SK-N-SH treated with all-trans-retinoic acid at 6 μM for 48 hours (cell line): Measurements from ENCODE around the gene SNAPIN.

Experiments
- ATAC-seq: fragments of 200-7000 bp; cut with Tn5 transposase; 3 replicates; pipeline ENCODE4 v1.9.1; 2020; ENCODE audit warnings: mild to moderate bottlenecking, moderate library complexity
- ARNTL ChIP-seq: fragments of 450-650 bp; formaldehyde crosslinking; IDR thresholded peaks from 2 replicates; pipeline ENCODE4 v1.5.0; 2020; ENCODE audit warnings: low read depth, mild to moderate bottlenecking, moderate library complexity, borderline replicate concordance
- BACH2 ChIP-seq: fragments of 250-450 bp; sonication (Bioruptor Pico); IDR thresholded peaks from 2 replicates; pipeline ENCODE4 v1.9.0; 2021; ENCODE audit warnings: mild to moderate bottlenecking, borderline replicate concordance
- ESRRG ChIP-seq: fragments of 250-450 bp; sonication (Bioruptor Pico); IDR thresholded peaks from 2 replicates; pipeline ENCODE4 v1.6.1; 2021; ENCODE audit warnings: mild to moderate bottlenecking
- GLIS3 ChIP-seq: fragments of 250-450 bp; sonication (Bioruptor Pico); IDR thresholded peaks from 2 replicates; pipeline ENCODE4 v1.5.0; 2020; ENCODE audit warnings: mild to moderate bottlenecking, moderate library complexity
- OSR1 ChIP-seq: fragments of 250-450 bp; sonication (Bioruptor Pico); IDR thresholded peaks from 2 replicates; pipeline ENCODE4 v1.8.0; 2022; ENCODE audit warnings: moderate library complexity, mild to moderate bottlenecking, inconsistent platforms
- PPARA ChIP-seq: fragments of 250-450 bp; sonication (Bioruptor Pico); IDR thresholded peaks from 2 replicates; pipeline ENCODE4 v1.5.0; 2020; ENCODE audit warnings: mild to moderate bottlenecking, borderline replicate concordance
- RARB ChIP-seq: fragments of 250-450 bp; sonication (Bioruptor Pico); IDR thresholded peaks from 2 replicates; pipeline ENCODE4 v1.8.0; 2021; ENCODE audit warnings: mild to moderate bottlenecking, moderate library complexity
- SNAI2 ChIP-seq: fragments of 250-450 bp; sonication (Bioruptor Pico); IDR thresholded peaks from 2 replicates; pipeline ENCODE4 v1.5.0; 2020; ENCODE audit warnings: mild to moderate bottlenecking, moderate library complexity
- TCF4 ChIP-seq: fragments of 250-450 bp; sonication (Bioruptor Pico); IDR thresholded peaks from 2 replicates; pipeline ENCODE4 v1.8.0; 2021; ENCODE audit warnings: mild to moderate bottlenecking, moderate library complexity, borderline replicate concordance
- TOX ChIP-seq: fragments of 250-450 bp; sonication (Bioruptor Pico); IDR thresholded peaks from 2 replicates; pipeline ENCODE4 v1.8.0; 2021; ENCODE audit warnings: mild to moderate bottlenecking, moderate library complexity, borderline replicate concordance
- ZC3H10 ChIP-seq: fragments of 250-450 bp; sonication (Bioruptor Pico); IDR thresholded peaks from 2 replicates; pipeline ENCODE4 v1.5.1; 2021; ENCODE audit warnings: mild to moderate bottlenecking, moderate library complexity
- ZFP3 ChIP-seq: fragments of 250-450 bp; sonication (Bioruptor Pico); IDR thresholded peaks from 2 replicates; pipeline ENCODE4 v1.5.0; 2020; ENCODE audit warnings: mild to moderate bottlenecking, moderate library complexity
- ZFP30 ChIP-seq: fragments of 450-650 bp; formaldehyde crosslinking; IDR thresholded peaks from 2 replicates; pipeline ENCODE4 v1.5.0; 2022; ENCODE audit warnings: mild to moderate bottlenecking, moderate library complexity
- ZNF565 ChIP-seq: fragments of 450-650 bp; formaldehyde crosslinking; conservative IDR thresholded peaks from 2 replicates; pipeline ENCODE4 v1.5.0; 2020; ENCODE audit warnings: low read depth, mild to moderate bottlenecking, moderate library complexity
- ZNF70 ChIP-seq: fragments of 450-650 bp; formaldehyde crosslinking; IDR thresholded peaks from 2 replicates; pipeline ENCODE4 v1.5.0; 2020; ENCODE audit warnings: mild to moderate bottlenecking, moderate library complexity
- ZNF8 ChIP-seq: fragments of 450-650 bp; formaldehyde crosslinking; IDR thresholded peaks from 2 replicates; pipeline ENCODE4 v1.5.0; 2020; ENCODE audit warnings: mild to moderate bottlenecking, moderate library complexity
- TF ChIP-seq, protein P1 (sequence below): fragments of 250-450 bp; sonication (Bioruptor Pico); IDR thresholded peaks from 2 replicates; pipeline ENCODE4 v1.8.0; 2020; ENCODE audit warnings: mild to moderate bottlenecking, moderate library complexity, borderline replicate concordance
- TF ChIP-seq, protein P2 (sequence below): fragments of 250-450 bp; sonication (Bioruptor Pico); IDR thresholded peaks from 2 replicates; pipeline ENCODE4 v1.5.0; 2020; ENCODE audit warnings: mild to moderate bottlenecking, moderate library complexity
- TF ChIP-seq, protein P3 (sequence below): fragments of 250-450 bp; sonication (Bioruptor Pico); IDR thresholded peaks from 2 replicates; pipeline ENCODE4 v1.8.0; 2021; ENCODE audit warnings: low read depth, mild to moderate bottlenecking, moderate library complexity, borderline replicate concordance
- TF ChIP-seq, protein P4 (sequence below): fragments of 250-450 bp; sonication (Bioruptor Pico); IDR thresholded peaks from 2 replicates; pipeline ENCODE4 v1.5.1; 2021; ENCODE audit warnings: mild to moderate bottlenecking, moderate library complexity

The SNAPIN gene, protein sequence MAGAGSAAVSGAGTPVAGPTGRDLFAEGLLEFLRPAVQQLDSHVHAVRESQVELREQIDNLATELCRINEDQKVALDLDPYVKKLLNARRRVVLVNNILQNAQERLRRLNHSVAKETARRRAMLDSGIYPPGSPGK

DNA sequence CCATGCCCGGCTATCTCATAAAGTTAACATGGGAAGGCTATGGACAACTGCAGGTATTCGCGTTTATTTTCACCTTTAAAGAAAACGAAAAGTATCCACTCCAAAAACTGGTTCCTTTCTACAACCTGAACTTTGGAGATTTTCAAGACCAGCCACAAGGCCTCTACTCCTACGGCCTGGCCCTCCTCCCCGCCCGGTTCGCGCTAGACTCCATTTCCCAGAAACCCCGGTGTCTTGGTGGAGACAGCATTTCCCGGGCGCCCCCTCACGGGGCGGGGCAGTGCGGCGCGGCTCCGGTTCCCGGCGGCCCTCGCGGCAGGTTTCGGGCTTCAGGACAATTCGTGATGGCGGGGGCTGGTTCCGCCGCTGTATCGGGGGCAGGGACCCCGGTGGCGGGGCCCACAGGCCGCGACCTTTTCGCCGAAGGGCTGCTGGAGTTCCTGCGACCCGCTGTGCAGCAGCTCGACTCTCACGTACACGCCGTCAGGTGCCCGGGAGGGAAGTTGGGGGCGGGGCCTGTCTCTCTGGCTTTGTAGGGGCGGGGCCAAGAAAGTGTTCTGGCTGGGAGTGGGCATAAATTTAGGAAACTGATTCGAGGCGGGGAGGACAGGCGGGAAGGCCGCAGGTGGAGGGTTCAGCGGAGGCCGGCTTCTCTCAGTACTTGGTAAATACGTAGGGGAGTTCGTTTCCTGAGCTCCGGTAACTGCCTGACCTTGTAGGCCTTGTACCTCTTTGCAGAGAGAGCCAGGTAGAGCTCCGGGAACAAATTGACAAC lies at the start of gene SNAPIN:
TSS of gene SNAPIN (plus strand) at position 304 of the 775 bp plus-strand sequence. CDS start at position 345, 41 bp downstream.
- ATAC-seq = peak; percentile 98
- TF ChIP-seq TOX (CRISPR knock-in tag) (no peak), OSR1 (CRISPR knock-in tag) (no peak), ZC3H10 (CRISPR knock-in tag) (no peak), SNAI2 (no peak), ARNTL (CRISPR knock-in tag) (no peak), ZNF565 (CRISPR knock-in tag) (no peak), PPARA (no peak), ZFP3 (CRISPR knock-in tag) (no peak), ZNF70 (CRISPR knock-in tag) (no peak), RARB (CRISPR knock-in tag) (no peak)
- TF ChIP-seq, protein P1, sequence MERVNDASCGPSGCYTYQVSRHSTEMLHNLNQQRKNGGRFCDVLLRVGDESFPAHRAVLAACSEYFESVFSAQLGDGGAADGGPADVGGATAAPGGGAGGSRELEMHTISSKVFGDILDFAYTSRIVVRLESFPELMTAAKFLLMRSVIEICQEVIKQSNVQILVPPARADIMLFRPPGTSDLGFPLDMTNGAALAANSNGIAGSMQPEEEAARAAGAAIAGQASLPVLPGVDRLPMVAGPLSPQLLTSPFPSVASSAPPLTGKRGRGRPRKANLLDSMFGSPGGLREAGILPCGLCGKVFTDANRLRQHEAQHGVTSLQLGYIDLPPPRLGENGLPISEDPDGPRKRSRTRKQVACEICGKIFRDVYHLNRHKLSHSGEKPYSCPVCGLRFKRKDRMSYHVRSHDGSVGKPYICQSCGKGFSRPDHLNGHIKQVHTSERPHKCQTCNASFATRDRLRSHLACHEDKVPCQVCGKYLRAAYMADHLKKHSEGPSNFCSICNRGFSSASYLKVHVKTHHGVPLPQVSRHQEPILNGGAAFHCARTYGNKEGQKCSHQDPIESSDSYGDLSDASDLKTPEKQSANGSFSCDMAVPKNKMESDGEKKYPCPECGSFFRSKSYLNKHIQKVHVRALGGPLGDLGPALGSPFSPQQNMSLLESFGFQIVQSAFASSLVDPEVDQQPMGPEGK (CRISPR knock-in tag) = no peak
- TF ChIP-seq, protein P2, sequence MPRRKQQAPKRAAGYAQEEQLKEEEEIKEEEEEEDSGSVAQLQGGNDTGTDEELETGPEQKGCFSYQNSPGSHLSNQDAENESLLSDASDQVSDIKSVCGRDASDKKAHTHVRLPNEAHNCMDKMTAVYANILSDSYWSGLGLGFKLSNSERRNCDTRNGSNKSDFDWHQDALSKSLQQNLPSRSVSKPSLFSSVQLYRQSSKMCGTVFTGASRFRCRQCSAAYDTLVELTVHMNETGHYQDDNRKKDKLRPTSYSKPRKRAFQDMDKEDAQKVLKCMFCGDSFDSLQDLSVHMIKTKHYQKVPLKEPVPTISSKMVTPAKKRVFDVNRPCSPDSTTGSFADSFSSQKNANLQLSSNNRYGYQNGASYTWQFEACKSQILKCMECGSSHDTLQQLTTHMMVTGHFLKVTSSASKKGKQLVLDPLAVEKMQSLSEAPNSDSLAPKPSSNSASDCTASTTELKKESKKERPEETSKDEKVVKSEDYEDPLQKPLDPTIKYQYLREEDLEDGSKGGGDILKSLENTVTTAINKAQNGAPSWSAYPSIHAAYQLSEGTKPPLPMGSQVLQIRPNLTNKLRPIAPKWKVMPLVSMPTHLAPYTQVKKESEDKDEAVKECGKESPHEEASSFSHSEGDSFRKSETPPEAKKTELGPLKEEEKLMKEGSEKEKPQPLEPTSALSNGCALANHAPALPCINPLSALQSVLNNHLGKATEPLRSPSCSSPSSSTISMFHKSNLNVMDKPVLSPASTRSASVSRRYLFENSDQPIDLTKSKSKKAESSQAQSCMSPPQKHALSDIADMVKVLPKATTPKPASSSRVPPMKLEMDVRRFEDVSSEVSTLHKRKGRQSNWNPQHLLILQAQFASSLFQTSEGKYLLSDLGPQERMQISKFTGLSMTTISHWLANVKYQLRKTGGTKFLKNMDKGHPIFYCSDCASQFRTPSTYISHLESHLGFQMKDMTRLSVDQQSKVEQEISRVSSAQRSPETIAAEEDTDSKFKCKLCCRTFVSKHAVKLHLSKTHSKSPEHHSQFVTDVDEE (CRISPR knock-in tag) = no peak

DNA sequence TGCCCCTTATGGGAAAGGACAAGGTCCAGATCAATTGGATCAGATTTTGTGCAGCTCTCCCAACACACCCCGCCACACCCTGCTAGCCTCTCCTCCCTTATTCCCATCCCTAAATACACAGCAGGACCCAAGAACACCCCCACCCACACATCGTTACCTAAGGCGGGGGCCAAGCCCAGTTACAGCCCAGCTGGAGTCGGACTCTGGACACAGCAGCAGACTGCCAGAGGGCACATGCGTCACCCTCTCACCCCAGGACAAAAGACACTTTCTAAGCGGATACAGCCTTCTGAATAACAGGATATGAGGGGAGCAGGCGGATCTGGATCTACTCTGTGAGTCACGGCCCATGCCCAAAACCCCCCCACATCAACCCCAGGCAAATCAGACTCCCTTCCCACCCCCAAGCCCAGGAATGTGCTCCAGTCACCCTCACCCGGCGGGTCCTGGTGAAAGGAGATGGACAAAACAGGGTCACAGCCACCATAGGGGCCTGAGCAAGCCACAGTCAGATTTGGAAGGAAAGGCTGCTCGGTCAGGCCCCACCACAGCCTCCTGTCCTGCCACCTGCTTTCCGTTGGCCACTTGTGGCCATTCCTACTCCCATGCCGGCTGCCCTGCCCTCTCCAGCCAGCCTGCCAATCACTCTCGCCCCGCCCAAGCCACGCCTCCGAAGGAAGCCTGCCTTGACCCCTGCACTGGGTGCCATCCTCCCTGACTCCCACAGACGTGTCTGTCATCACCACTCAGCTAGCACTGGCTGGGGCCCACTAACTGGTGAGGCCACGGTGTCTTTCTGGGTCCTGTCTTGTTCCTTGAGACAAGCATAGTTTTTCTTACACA lies 49.5 kb upstream of the SNAPIN start:
- TF ChIP-seq PPARA = no peak
- TF ChIP-seq, protein P1 (CRISPR knock-in tag) = peak; percentile 80
- TF ChIP-seq RARB (CRISPR knock-in tag) = peak; percentile 54; the same call in 1 of the 2 replicates
- TF ChIP-seq ZC3H10 (CRISPR knock-in tag) = no peak
- peak; percentile 81 for ATAC-seq

DNA sequence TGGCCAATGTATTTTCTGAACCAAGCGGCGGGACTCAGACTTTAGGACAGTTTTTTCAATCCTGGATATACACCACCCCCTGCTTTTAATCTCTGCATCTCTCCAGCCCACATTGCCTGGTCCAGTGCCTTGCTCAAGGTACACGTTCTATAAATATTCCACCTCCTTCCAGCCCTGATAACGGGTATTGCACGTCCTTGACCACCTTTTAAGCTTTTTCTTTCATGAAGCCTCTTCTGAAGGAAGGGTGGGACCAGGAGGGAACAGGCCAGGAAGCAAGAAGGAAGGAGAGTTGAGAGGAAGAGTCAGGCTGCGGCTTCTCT lies 49.0 kb upstream of the SNAPIN start:
- no peak for ATAC-seq
- TF ChIP-seq ZNF8 (CRISPR knock-in tag) (no peak), PPARA (no peak)

DNA sequence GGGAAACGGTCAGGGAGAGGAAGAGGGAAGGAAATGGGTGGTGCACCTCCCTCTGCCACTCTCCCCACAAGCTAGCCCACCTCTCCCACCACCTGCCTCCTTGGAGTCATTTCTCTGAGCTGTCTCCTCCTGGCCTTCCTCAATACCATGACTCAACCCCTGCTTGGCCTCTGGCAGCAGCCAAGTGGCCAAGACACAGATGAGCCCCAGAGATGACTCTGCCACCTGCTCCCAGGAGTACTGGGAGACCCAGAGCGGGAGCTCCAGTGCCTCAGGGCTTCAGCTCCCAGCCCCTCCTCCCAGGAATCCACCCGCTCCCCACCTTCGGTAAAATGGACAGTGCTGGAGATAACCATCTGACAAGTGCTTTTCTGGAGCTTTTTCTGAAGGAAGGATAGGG lies 48.2 kb upstream of the SNAPIN start:
- TF ChIP-seq ZNF8 (CRISPR knock-in tag) (no peak), OSR1 (CRISPR knock-in tag) (no peak), ZNF565 (CRISPR knock-in tag) (no peak), ZFP3 (CRISPR knock-in tag) (no peak), ZC3H10 (CRISPR knock-in tag) (no peak), GLIS3 (CRISPR knock-in tag) (no peak), ZFP30 (CRISPR knock-in tag) (no peak), SNAI2 (no peak), TOX (CRISPR knock-in tag) (no peak), TCF4 (CRISPR knock-in tag) (no peak), PPARA (no peak), BACH2 (CRISPR knock-in tag) (no peak), ZNF70 (CRISPR knock-in tag) (no peak), ESRRG (no peak)
- TF ChIP-seq, protein P3, sequence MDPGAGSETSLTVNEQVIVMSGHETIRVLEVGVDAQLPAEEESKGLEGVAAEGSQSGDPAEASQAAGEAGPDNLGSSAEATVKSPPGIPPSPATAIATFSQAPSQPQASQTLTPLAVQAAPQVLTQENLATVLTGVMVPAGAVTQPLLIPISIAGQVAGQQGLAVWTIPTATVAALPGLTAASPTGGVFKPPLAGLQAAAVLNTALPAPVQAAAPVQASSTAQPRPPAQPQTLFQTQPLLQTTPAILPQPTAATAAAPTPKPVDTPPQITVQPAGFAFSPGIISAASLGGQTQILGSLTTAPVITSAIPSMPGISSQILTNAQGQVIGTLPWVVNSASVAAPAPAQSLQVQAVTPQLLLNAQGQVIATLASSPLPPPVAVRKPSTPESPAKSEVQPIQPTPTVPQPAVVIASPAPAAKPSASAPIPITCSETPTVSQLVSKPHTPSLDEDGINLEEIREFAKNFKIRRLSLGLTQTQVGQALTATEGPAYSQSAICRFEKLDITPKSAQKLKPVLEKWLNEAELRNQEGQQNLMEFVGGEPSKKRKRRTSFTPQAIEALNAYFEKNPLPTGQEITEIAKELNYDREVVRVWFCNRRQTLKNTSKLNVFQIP = no peak
- TF ChIP-seq, protein P4, sequence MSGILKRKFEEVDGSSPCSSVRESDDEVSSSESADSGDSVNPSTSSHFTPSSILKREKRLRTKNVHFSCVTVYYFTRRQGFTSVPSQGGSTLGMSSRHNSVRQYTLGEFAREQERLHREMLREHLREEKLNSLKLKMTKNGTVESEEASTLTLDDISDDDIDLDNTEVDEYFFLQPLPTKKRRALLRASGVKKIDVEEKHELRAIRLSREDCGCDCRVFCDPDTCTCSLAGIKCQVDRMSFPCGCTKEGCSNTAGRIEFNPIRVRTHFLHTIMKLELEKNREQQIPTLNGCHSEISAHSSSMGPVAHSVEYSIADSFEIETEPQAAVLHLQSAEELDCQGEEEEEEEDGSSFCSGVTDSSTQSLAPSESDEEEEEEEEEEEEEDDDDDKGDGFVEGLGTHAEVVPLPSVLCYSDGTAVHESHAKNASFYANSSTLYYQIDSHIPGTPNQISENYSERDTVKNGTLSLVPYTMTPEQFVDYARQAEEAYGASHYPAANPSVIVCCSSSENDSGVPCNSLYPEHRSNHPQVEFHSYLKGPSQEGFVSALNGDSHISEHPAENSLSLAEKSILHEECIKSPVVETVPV = no peak
- TF ChIP-seq, protein P1 (CRISPR knock-in tag) = no peak
- TF ChIP-seq, all 23 proteins: peak for 0
- no peak for ATAC-seq
